HepG2 (cell line): ENCODE data around the gene LAX1. TPM values are rescaled to one million over a fixed set of nuclear protein-coding genes. Genes with fewer than 3 reads are reported as not detected.
A peak's percentile ranks its signal among the peaks of the same experiment; 100 is the strongest.

Experiments
- ARNTL ChIP-seq: sonication (generic); formaldehyde crosslinking; IDR thresholded peaks from 2 replicates; pipeline ENCODE4 v1.4.0; 2020; ENCODE audit warnings: mild to moderate bottlenecking, missing genetic modification reagents
- BATF2 ChIP-seq: sonication (generic); formaldehyde crosslinking; IDR thresholded peaks from 2 replicates; pipeline ENCODE4 v1.8.0; 2022; ENCODE audit warnings: mild to moderate bottlenecking, missing genetic modification reagents, moderate library complexity
- CHD4 ChIP-seq: fragments of 200-600 bp; sonication (generic); IDR thresholded peaks from 2 replicates; pipeline ENCODE4 v1.7.0; 2017; ENCODE audit warnings: mild to moderate bottlenecking, low read length, borderline replicate concordance
- EP300 ChIP-seq, 3 experiments: sonication (generic) in 1 of 3; formaldehyde crosslinking in 1 of 3; IDR thresholded peaks; 2 replicates each; pipeline versions ENCODE4 v1.5.1 to v1.6.1; 2011 to 2020; ENCODE audit warnings: low read depth in 2 of 3, low read length in 2 of 3, borderline replicate concordance in 1 of 3, improper control_type of control experiment in 1 of 3, mild to moderate bottlenecking in 1 of 3, missing genetic modification reagents in 1 of 3, moderate library complexity in 1 of 3
- LCORL ChIP-seq, 2 experiments: fragments of 450-650 bp in 1 of 2; sonication (generic) in 1 of 2; formaldehyde crosslinking in 1 of 2; IDR thresholded peaks; 2 replicates each; pipeline versions ENCODE4 v1.5.0 to v1.6.1; 2017 to 2020; ENCODE audit warnings: antibody characterized with exemption in 1 of 2, missing genetic modification reagents in 1 of 2
- MEF2D ChIP-seq: sonication (generic); formaldehyde crosslinking; IDR thresholded peaks from 2 replicates; pipeline ENCODE4 v1.5.1; 2020; ENCODE audit warnings: mild to moderate bottlenecking, missing genetic modification reagents
- MXD4 ChIP-seq: IDR thresholded peaks from 2 replicates; pipeline ENCODE4 v1.6.1; 2016; ENCODE audit warnings: mild to moderate bottlenecking, missing biosample characterization, missing genetic modification reagents
- NR2C2 ChIP-seq: sonication (generic); formaldehyde crosslinking; IDR thresholded peaks from 2 replicates; pipeline ENCODE4 v1.4.0; 2020; ENCODE audit warnings: missing genetic modification reagents, mild to moderate bottlenecking, moderate library complexity, borderline replicate concordance
- SP140L ChIP-seq: sonication (generic); formaldehyde crosslinking; IDR thresholded peaks from 2 replicates; pipeline ENCODE4 v1.4.0; 2020; ENCODE audit warnings: missing genetic modification reagents, borderline replicate concordance
- TCF7 ChIP-seq: sonication (generic); IDR thresholded peaks from 2 replicates; pipeline ENCODE4 v1.6.1; 2016; ENCODE audit warnings: antibody characterized with exemption, low read depth
- ZNF224 ChIP-seq: sonication (generic); formaldehyde crosslinking; IDR thresholded peaks from 2 replicates; pipeline ENCODE4 v1.5.0; 2020; ENCODE audit warnings: mild to moderate bottlenecking, missing genetic modification reagents
- ZNF3 ChIP-seq: IDR thresholded peaks from 2 replicates; pipeline ENCODE4 v1.7.0; 2017; ENCODE audit warnings: inconsistent platforms
- ZNF34 ChIP-seq: sonication (generic); formaldehyde crosslinking; IDR thresholded peaks from 2 replicates; pipeline ENCODE4 v1.4.0; 2020; ENCODE audit warnings: mild to moderate bottlenecking, missing genetic modification reagents, borderline replicate concordance
- ZNF503 ChIP-seq: sonication (generic); formaldehyde crosslinking; IDR thresholded peaks from 2 replicates; pipeline ENCODE4 v1.4.0; 2020; ENCODE audit warnings: missing genetic modification reagents
- ZNF574 ChIP-seq: sonication (generic); formaldehyde crosslinking; IDR thresholded peaks from 2 replicates; pipeline ENCODE4 v1.4.0; 2020; ENCODE audit warnings: missing genetic modification reagents
- ZNF768 ChIP-seq: sonication (generic); formaldehyde crosslinking; IDR thresholded peaks from 2 replicates; pipeline ENCODE4 v1.4.0; 2020; ENCODE audit warnings: missing genetic modification reagents
- ZNF784 ChIP-seq: sonication (generic); formaldehyde crosslinking; IDR thresholded peaks from 2 replicates; pipeline ENCODE4 v1.5.1; 2020; ENCODE audit warnings: missing genetic modification reagents, mild to moderate bottlenecking, borderline replicate concordance
- ZNF883 ChIP-seq: sonication (generic); formaldehyde crosslinking; IDR thresholded peaks from 2 replicates; pipeline ENCODE4 v1.5.1; 2020; ENCODE audit warnings: mild to moderate bottlenecking, missing genetic modification reagents; ENCODE audit errors: not compliant biosample characterization
- polyA plus RNA-seq, 8 experiments: library from polyadenylated mRNA; depleted of rRNA in 3 of 8; stranded (reverse) in 7 of 8; unstranded in 1 of 8; fragments of >200 nt; fragmentation: Illumina TruSeq in 4 of 8; extraction: Trizol in 4 of 8; gene quantifications; 2 replicates each; pipeline versions ENCODE4 v1.2.1 to v1.2.3, GENCODE V29; 2011 to 2016; ENCODE audit warnings: low read depth in 4 of 8, missing spikeins in 1 of 8, mixed read lengths in 1 of 8; ENCODE audit not compliant: insufficient read depth in 1 of 8
- total RNA-seq, 5 experiments: library from RNA; depleted of rRNA; stranded (reverse); fragments of >200 nt; fragmentation: Illumina TruSeq; extraction: Trizol; gene quantifications; 2 replicates each; pipeline ENCODE4 v1.2.3, GENCODE V29; 2016; ENCODE audit warnings: low read depth in 1 of 5

Gene LAX1
- total and polyA plus RNA-seq, 2 of the 13 experiments (the other 11 are each of a cell fraction or from before 2014, with no cell fraction given), result not detected

GRCh38 chr1:203795441-203796235, 30.7 kb downstream of the LAX1 start, which contains the start of the genes ZBED6 and ZC3H11A (continued):
- TF ChIP-seq ZNF784 (CRISPR knock-in tag) (no peak), NR2C2 (peak; percentile 96), ZNF503 (CRISPR knock-in tag) (0 out of 2 replicates have a peak, but pooled peaks have one; percentile 38), EP300 (IDR thresholded peaks at IDR 0.05; ENCODE audit: low read depth in 2 of 2, low read length in 2 of 2) (0 out of 4 replicates have a peak, but pooled peaks of 1 of the 2 experiments have one; percentile 8), EP300 (CRISPR knock-in tag; IDR thresholded peaks at IDR 0.05; ENCODE audit: borderline replicate concordance) (no peak), ZNF34 (no peak), SP140L (CRISPR knock-in tag) (0 out of 2 replicates have a peak, but pooled peaks have one; percentile 28), BATF2 (CRISPR knock-in tag) (no peak), TCF7 (no peak), ZNF224 (CRISPR knock-in tag) (no peak), MXD4 (CRISPR knock-in tag) (0 out of 2 replicates have a peak, but pooled peaks have one; percentile 60), ARNTL (no peak), MEF2D (CRISPR knock-in tag) (peak; percentile 60), CHD4 (no peak), ZNF3 (no peak), ZNF883 (no peak), ZNF768 (peak; percentile 49; the same call in 1 of the 2 replicates), LCORL (IDR thresholded peaks at IDR 0.05) (no peak), LCORL (CRISPR knock-in tag; IDR thresholded peaks at IDR 0.05) (0 out of 2 replicates have a peak, but pooled peaks have one; percentile 39), ZNF574 (CRISPR knock-in tag) (peak; percentile 96)
